Loucy (cell line): ENCODE data around the gene MACROH2A1.

Experiments used
- H2AFZ ChIP-seq: fragments of 200-600 bp; sonication (generic); 2 replicates; pipeline ENCODE4 v1.6.0; 2016; ENCODE audit warnings: antibody characterized with exemption, mild to moderate bottlenecking, low read length, moderate library complexity
- H3F3A ChIP-seq: fragments of 200-600 bp; 2 replicates; pipeline ENCODE4 v1.6.0; 2016; ENCODE audit warnings: antibody characterized with exemption, low read depth, mild to moderate bottlenecking
- H3K27me3 ChIP-seq: fragments of 200-600 bp; sonication (generic); 2 replicates; pipeline ENCODE4 v1.6.1; 2014; ENCODE audit warnings: low read length, mild to moderate bottlenecking; ENCODE audit not compliant: insufficient read depth, poor library complexity, severe bottlenecking
- H3K36me3 ChIP-seq: fragments of 200-600 bp; sonication (generic); 2 replicates; pipeline ENCODE4 v1.6.1; 2016; ENCODE audit warnings: low read length; ENCODE audit not compliant: insufficient read depth
- H3K4me1 ChIP-seq: fragments of 200-600 bp; sonication (generic); 2 replicates; pipeline ENCODE4 v1.5.1; 2014; ENCODE audit warnings: low read length, mild to moderate bottlenecking; ENCODE audit not compliant: insufficient read depth, poor library complexity, severe bottlenecking
- H3K4me2 ChIP-seq: fragments of 200-600 bp; sonication (generic); 2 replicates; pipeline ENCODE4 v1.6.0; 2014; ENCODE audit warnings: antibody characterized with exemption, low read length, low read depth, mild to moderate bottlenecking; ENCODE audit not compliant: poor library complexity, severe bottlenecking
- H3K4me3 ChIP-seq: fragments of 200-600 bp; sonication (generic); 2 replicates; pipeline ENCODE4 v1.5.1; 2014; ENCODE audit warnings: low read length, mild to moderate bottlenecking, mixed read lengths; ENCODE audit not compliant: poor library complexity, severe bottlenecking
- H3K79me2 ChIP-seq: fragments of 200-600 bp; sonication (generic); 2 replicates; pipeline ENCODE4 v1.6.1; 2014; ENCODE audit warnings: low read length; ENCODE audit not compliant: insufficient read depth
- H3K9ac ChIP-seq: fragments of 200-600 bp; sonication (generic); 2 replicates; pipeline ENCODE4 v1.6.0; 2014; ENCODE audit warnings: mild to moderate bottlenecking, low read depth, low read length, moderate library complexity; ENCODE audit not compliant: poor library complexity, severe bottlenecking
- H3K9me2 ChIP-seq: fragments of 200-600 bp; sonication (generic); replicated peaks from 2 replicates; pipeline ENCODE4 v1.6.1; 2016; ENCODE audit warnings: low read depth, low read length, mixed read lengths
- H3K9me3 ChIP-seq: fragments of 200-600 bp; sonication (generic); 2 replicates; pipeline ENCODE4 v1.6.1; 2014; ENCODE audit warnings: mild to moderate bottlenecking, antibody characterized with exemption, low read length, low read depth; ENCODE audit not compliant: insufficient read depth
- H4K20me1 ChIP-seq: fragments of 200-600 bp; sonication (generic); 2 replicates; pipeline ENCODE4 v1.6.0; 2014; ENCODE audit warnings: antibody characterized with exemption, low read length, mild to moderate bottlenecking; ENCODE audit not compliant: insufficient read depth, poor library complexity, severe bottlenecking
- EZH2phosphoT487 ChIP-seq: fragments of 200-600 bp; IDR thresholded peaks from 2 replicates; pipeline ENCODE4 v1.6.1; 2018; ENCODE audit warnings: antibody characterized with exemption, mild to moderate bottlenecking, moderate library complexity, borderline replicate concordance
- TF ChIP-seq, protein P1 (sequence below): fragments of 200-600 bp; sonication (generic); conservative IDR thresholded peaks from 2 replicates; pipeline ENCODE4 v1.5.1; 2014; ENCODE audit warnings: mild to moderate bottlenecking, antibody characterized with exemption, low read length

Gene MACROH2A1

DNA sequence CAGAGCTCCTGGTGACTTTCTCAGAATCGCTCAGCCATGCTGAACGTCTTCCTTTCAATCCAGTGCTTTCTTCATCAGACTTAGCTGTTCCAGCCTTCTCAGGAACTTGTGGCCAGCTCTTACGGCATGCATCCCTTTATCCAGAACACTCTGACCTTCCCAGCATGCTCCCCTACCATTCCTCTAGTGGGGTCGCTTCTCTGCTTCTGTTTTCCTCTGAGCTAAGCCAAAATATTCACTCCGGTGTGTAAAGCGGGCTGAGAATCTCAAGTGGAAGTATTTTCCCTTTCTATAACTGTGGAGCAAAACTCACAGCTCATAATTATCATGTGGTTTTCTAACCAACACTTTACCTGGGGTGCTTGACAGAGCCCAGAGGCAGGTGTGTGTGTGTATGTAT, 41.9 kb upstream of the MACROH2A1 start:
- Histone ChIP-seq H3F3A (no peaks in the 10 kb centered on the region), H3K4me3 (no peak overlapping the region), H2AFZ (0 out of 2 replicates have a peak overlapping the region, but pooled peaks have one; percentile 10), H4K20me1 (no peaks in the 10 kb centered on the region), H3K27me3 (no peaks in the 10 kb centered on the region), H3K9me3 (no peaks in the 10 kb centered on the region), H3K9ac (no peak overlapping the region), H3K4me1 (peaks cover 32% of the 10 kb centered on the region), H3K79me2 (no peaks in the 10 kb centered on the region), H3K4me2 (peak overlapping the region; percentile 7), H3K9me2 (no peaks in the 10 kb centered on the region), H3K36me3 (no peaks in the 10 kb centered on the region)
- no peak for TF ChIP-seq EZH2phosphoT487
- TF ChIP-seq, protein P1, sequence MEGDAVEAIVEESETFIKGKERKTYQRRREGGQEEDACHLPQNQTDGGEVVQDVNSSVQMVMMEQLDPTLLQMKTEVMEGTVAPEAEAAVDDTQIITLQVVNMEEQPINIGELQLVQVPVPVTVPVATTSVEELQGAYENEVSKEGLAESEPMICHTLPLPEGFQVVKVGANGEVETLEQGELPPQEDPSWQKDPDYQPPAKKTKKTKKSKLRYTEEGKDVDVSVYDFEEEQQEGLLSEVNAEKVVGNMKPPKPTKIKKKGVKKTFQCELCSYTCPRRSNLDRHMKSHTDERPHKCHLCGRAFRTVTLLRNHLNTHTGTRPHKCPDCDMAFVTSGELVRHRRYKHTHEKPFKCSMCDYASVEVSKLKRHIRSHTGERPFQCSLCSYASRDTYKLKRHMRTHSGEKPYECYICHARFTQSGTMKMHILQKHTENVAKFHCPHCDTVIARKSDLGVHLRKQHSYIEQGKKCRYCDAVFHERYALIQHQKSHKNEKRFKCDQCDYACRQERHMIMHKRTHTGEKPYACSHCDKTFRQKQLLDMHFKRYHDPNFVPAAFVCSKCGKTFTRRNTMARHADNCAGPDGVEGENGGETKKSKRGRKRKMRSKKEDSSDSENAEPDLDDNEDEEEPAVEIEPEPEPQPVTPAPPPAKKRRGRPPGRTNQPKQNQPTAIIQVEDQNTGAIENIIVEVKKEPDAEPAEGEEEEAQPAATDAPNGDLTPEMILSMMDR = no peak

DNA sequence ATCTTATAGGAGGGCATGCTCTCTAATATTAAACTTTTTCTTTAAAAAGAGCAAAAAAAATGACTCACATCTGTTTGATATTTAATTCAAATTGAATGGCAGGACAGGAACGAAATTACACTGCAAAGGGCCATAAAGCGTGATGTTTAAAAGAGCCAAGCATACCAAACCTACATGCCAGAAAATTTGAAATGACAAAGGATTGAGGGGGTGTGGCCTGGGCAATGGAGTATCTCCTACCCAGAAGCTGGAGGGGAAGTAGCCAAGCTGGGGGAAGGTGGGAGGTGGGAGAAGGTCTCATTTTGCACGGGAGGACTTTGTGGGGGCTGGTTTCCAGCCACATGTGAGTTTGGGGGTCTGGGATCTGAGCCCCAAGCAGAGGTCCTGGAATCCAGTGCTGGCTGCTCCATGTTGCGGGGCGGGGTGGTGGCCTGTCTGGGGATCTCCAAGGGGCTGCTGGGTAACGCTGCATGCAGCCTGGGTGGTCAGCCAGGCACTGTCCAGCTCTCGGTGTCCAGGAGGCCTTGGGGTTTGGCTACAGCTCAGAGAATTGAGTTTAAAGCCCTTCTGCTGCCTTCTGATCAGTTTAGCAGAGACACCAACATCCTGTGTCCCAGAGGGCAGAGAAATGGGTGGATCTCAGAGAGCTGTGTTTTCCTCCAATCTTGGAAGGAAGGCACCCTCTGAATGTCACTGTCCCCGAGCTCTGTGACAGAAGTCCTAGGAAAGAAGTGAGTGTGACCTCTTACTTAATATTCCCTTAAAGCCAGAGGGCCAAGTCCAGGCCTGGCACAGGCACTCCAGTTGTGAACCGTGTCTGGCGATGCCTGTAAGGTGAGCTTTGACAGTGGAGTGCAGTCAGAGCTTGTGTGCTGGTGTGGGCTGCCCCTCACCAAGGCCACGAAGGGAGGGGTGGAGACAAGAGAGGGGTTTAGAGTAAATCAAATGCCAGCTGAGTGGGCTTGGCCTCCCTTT, 40.5 kb upstream of the MACROH2A1 start:
- no peaks in the 10 kb centered on the region for H3K27me3 ChIP-seq

DNA sequence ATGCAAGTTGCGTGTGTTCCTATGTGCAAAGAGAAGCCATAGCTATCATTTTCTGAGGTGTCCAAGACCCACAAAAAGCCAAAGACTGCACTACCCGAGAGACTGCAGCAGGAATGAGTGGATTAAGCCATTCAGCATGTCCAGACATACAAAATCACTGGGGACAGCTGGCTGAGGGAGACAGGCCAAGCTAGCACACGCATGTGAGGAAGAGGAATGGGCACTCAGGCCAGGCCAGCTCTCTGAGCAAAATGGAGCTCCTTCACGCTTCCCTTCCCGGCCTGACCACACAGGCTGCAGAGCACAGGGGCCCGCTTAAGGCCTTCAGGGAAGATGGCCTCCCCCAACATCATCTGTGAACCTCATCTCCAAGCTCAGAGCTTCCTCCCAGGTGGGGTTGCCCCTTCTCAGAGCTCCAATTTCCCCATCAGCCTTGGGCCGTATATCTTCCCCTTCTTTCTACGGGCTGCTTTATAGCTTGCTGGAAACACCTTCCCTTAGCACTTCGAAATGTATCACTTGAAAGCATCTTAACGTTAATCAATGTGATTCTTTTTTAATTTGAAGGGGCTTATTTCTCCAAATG, 39.7 kb upstream of the MACROH2A1 start:
- no peaks in the 10 kb centered on the region for H3K9me3 ChIP-seq
- H4K20me1 ChIP-seq = no peaks in the 10 kb centered on the region
- H3K9ac ChIP-seq = no peak overlapping the region
- peaks cover 39% of the 10 kb centered on the region for H3K4me1 ChIP-seq
- H3K9me2 ChIP-seq = no peaks in the 10 kb centered on the region
- no peaks in the 10 kb centered on the region for H3K36me3 ChIP-seq
- no peak for TF ChIP-seq EZH2phosphoT487
- TF ChIP-seq, protein P1 = no peak
- H3K4me2 ChIP-seq = no peak overlapping the region
- H3F3A ChIP-seq = no peaks in the 10 kb centered on the region
- H3K4me3 ChIP-seq = no peak overlapping the region
- H3K27me3 ChIP-seq = no peaks in the 10 kb centered on the region
- H2AFZ ChIP-seq = no peak overlapping the region
- no peaks in the 10 kb centered on the region for H3K79me2 ChIP-seq

More for the DNA sequence above, 40.5 kb upstream of the MACROH2A1 start:
- TF ChIP-seq EZH2phosphoT487 = no peak
- TF ChIP-seq, protein P1 = no peak
- no peaks in the 10 kb centered on the region for H3K36me3 ChIP-seq
- H3F3A ChIP-seq = no peaks in the 10 kb centered on the region
- no peak overlapping the region for H3K4me3 ChIP-seq
- no peak overlapping the region for H3K4me2 ChIP-seq
- no peaks in the 10 kb centered on the region for H4K20me1 ChIP-seq
- peaks cover 32% of the 10 kb centered on the region for H3K4me1 ChIP-seq
- no peaks in the 10 kb centered on the region for H3K9me3 ChIP-seq
- no peak overlapping the region for H2AFZ ChIP-seq
- no peak overlapping the region for H3K9ac ChIP-seq
- no peaks in the 10 kb centered on the region for H3K79me2 ChIP-seq
- H3K9me2 ChIP-seq = no peaks in the 10 kb centered on the region
